GM12874 (cell line): ENCODE results near the gene COQ5.

Experiments
- TF ChIP-seq, protein P1 (sequence below): IDR thresholded peaks from 2 replicates; pipeline ENCODE4 v1.5.1; 2011; ENCODE audit warnings: low read depth, mild to moderate bottlenecking, control low read depth, low read length, moderate library complexity; ENCODE audit not compliant: insufficient read depth

Gene COQ5

GRCh38 chr12:120537856-120538220, 8.9 kb upstream of the COQ5 start:
- TF ChIP-seq, protein P1, sequence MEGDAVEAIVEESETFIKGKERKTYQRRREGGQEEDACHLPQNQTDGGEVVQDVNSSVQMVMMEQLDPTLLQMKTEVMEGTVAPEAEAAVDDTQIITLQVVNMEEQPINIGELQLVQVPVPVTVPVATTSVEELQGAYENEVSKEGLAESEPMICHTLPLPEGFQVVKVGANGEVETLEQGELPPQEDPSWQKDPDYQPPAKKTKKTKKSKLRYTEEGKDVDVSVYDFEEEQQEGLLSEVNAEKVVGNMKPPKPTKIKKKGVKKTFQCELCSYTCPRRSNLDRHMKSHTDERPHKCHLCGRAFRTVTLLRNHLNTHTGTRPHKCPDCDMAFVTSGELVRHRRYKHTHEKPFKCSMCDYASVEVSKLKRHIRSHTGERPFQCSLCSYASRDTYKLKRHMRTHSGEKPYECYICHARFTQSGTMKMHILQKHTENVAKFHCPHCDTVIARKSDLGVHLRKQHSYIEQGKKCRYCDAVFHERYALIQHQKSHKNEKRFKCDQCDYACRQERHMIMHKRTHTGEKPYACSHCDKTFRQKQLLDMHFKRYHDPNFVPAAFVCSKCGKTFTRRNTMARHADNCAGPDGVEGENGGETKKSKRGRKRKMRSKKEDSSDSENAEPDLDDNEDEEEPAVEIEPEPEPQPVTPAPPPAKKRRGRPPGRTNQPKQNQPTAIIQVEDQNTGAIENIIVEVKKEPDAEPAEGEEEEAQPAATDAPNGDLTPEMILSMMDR = no peak

DNA sequence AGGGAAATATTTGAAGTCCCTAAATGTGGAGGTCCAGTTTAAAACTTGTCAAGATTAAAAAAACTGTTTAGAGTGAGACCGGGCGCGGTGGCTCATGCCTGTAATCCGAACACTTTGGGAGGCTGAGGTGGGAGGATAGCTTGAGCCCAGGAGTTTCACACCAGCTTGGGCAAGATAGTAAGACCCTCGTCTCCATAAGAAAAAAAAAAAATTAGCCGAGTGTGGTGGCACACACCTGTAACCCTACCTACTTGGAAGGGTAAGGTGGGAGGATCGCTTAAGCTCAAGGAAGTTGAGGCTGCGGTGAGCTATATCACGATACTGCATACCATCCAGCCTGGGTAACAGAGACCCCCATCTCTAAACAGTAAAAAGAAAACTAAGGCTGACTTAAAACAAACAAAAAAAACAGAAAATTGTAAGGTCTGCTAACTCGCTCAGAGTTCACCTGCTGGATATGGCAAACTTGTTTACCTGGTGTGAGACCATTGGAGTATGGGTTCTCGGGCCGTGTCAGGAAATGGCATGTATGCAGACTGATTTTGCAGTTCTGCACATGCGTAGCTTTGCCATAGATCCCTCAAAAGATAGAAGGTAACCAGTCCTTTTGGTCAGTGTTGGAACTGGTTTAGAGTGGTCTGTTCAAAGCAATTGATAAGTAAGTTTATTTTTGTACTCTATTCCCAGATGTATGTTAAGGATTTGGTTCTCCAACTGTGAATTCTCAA, 7.3 kb upstream of the COQ5 start:
- TF ChIP-seq, protein P1 = no peak

GRCh38 chr12:120534703-120535655, 6.0 kb upstream of the COQ5 start:
- TF ChIP-seq, protein P1 = 0 out of 2 replicates have a peak, but pooled peaks have one; percentile 7

DNA sequence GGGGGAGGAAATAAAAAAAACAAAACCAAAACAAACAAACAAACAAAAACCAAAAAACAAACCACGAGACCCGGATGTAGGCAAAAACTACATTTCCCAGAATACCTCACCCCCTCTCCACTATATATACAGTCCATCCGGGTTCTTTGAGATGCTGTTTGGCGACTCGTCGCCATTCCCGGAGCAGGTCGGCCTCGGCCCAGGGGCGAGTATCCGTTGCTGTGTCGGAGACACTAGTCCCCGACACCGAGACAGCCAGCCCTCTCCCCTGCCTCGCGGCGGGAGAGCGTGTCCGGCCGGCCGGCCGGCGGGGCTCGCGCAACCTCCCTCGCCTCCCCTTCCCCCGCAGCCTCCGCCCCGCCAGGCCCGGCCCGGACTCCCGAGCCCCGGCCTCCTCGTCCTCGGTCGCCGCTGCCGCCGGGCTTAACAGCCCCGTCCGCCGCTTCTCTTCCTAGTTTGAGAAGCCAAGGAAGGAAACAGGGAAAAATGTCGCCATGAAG, 5.3 kb upstream of the COQ5 start, which contains the start of gene RNF10:
Gene RNF10 (plus strand): TSS at position 154 of the 500 bp plus-strand sequence. CDS start 456 bp downstream, outside the sequence.
- TF ChIP-seq, protein P1 = no peak

- TF ChIP-seq, protein P1 = no peak
These were observed 3.8 kb upstream of the COQ5 start for GRCh38 chr12:120532701-120533238.

GRCh38 chr12:120529641-120530417, 871 bp upstream of the COQ5 start:
- TF ChIP-seq, protein P1 = no peak
